RWPE1 (cell line): ENCODE measurements around the gene PAPOLB.

Experiments
- CTCF ChIA-PET: fragments of 350-600 bp; sonication (Branson Sonifier 250); formaldehyde crosslinking; extraction: SDS; loops from one replicate; lab custom pipeline; 2021; lab: Yijun Ruan, JAX
- POLR2A ChIA-PET: fragments of 400-600 bp; formaldehyde crosslinking; extraction: SDS; loops from one replicate; lab custom pipeline; 2020; ENCODE audit warnings: antibody characterized with exemption; ENCODE audit not compliant: low non-redundant PET; lab: Yijun Ruan, JAX
- DNase-seq: peaks from one replicate; pipeline ENCODE4 v3.0.0; 2012; ENCODE audit warnings: low spot score
- H3K27ac ChIP-seq: fragments of 450-650 bp; 2 replicates; pipeline ENCODE4 v1.5.1; 2017
- TF ChIP-seq, protein P1 (sequence below): fragments of 450-650 bp; conservative IDR thresholded peaks from 2 replicates; pipeline ENCODE4 v1.5.1; 2017; ENCODE audit warnings: low read depth, mild to moderate bottlenecking

Gene PAPOLB

DNA sequence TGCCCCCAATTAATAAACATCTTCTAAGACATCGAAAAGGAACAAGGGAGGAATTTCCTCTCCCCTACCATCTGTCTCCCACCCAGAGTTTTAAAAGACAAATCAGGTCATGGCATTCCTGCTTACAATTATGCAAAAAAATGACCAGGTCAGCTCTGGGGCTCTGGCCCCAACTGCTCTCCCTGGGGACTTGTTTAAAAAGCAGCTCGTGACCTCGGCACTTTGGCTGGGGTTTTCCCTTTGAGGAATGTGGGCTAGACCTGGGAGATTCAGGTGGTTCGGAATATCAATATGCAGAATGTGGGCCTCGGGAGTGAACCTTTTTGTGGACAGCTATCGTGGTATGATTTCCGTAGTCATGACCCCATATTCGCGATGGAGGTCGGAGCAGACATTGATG, 22.3 kb upstream of the PAPOLB start:
- TF ChIP-seq, protein P1, sequence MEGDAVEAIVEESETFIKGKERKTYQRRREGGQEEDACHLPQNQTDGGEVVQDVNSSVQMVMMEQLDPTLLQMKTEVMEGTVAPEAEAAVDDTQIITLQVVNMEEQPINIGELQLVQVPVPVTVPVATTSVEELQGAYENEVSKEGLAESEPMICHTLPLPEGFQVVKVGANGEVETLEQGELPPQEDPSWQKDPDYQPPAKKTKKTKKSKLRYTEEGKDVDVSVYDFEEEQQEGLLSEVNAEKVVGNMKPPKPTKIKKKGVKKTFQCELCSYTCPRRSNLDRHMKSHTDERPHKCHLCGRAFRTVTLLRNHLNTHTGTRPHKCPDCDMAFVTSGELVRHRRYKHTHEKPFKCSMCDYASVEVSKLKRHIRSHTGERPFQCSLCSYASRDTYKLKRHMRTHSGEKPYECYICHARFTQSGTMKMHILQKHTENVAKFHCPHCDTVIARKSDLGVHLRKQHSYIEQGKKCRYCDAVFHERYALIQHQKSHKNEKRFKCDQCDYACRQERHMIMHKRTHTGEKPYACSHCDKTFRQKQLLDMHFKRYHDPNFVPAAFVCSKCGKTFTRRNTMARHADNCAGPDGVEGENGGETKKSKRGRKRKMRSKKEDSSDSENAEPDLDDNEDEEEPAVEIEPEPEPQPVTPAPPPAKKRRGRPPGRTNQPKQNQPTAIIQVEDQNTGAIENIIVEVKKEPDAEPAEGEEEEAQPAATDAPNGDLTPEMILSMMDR, result no peak
- DNase-seq, result no peak
- CTCF ChIA-PET, result interaction anchor here (0.5 to 0.6 kb wide), 4 partner anchors 51 to 204 kb away, joined by 3 to 5 read pairs (median 4); no protein-coding TSS in a partner anchor

DNA sequence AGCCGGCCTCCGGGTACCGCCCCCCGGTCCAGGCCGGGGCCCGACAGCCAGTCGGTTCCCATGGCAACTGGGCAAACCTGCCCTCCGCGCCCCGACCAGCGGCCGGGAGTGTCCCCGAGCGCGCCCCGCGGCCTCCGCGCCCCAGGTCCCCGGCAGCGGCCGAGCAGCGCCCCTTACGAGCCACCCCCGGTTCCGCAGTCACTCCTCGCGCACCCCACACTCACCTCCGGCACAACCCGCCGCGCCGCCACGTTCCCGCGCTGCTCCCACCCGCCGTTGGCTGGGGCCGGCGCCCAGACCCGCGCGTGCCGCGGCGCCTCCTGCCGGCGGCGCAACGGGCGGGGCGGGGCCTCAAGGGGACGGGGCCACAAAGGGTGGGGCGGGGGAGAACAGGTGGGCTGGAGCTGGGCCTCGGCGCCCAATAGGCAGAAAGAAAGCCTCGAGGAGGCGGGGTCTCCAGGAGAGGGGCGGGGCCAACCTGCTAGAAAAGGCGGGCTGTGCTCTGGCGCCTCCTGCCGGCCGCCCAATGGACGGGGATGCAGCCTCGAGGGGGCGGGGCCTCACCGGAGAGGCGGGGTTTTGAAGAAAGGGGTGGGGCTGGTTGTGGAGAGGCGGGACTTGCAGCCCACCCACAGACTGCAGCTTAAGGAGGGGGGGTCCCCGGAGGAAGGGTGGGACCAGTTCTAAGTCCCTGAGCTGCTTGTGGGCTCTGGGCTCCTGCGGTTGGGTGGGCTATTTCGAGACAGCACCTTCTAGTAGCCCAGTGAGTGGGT, 21.7 kb upstream of the PAPOLB start, which contains the start of gene RADIL:
Gene RADIL, minus strand, starts transcription at position 345 of the 773 bp plus-strand sequence. CDS start 5,577 bp downstream, outside the sequence.
- ChIA-PET CTCF (interaction anchor here (0.5 to 1.2 kb wide), 5 partner anchors 50 to 1695 kb away, joined by 3 to 5 read pairs (median 3); no protein-coding TSS in a partner anchor), POLR2A (no interaction called here)
- TF ChIP-seq, protein P1, result peak; percentile 43
- peak; percentile 64 for DNase-seq
- H3K27ac ChIP-seq, result no peak within 1 kb of the TSS

More for the DNA sequence above, 22.3 kb upstream of the PAPOLB start:
- POLR2A ChIA-PET, result no interaction called here
- H3K27ac ChIP-seq, result no peak overlapping the region

DNA sequence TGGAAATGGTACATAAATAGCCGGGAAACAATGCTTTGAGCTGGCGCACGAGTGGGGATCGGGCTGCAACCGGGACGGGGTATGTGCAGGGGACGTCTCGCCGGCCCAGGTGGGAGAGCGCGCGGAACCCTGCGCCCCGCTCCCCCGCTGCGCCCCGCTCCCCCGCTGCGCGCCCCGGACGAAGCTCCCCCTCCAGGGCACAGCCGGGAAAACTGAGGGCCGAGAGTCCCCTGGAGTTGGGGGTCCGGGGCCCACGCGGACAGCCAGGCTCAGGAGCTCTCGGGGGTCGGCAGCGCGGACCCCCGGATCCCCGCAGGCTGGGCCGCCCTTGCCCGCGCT, 21.2 kb upstream of the PAPOLB start:
- H3K27ac ChIP-seq, result no peak overlapping the region
- ChIA-PET CTCF (interaction anchor here (0.6 to 1.2 kb wide), 5 partner anchors 52 to 1695 kb away, joined by 3 to 4 read pairs (median 3); no protein-coding TSS in a partner anchor), POLR2A (no interaction called here)
- TF ChIP-seq, protein P1, result no peak
- DNase-seq, result no peak

DNA sequence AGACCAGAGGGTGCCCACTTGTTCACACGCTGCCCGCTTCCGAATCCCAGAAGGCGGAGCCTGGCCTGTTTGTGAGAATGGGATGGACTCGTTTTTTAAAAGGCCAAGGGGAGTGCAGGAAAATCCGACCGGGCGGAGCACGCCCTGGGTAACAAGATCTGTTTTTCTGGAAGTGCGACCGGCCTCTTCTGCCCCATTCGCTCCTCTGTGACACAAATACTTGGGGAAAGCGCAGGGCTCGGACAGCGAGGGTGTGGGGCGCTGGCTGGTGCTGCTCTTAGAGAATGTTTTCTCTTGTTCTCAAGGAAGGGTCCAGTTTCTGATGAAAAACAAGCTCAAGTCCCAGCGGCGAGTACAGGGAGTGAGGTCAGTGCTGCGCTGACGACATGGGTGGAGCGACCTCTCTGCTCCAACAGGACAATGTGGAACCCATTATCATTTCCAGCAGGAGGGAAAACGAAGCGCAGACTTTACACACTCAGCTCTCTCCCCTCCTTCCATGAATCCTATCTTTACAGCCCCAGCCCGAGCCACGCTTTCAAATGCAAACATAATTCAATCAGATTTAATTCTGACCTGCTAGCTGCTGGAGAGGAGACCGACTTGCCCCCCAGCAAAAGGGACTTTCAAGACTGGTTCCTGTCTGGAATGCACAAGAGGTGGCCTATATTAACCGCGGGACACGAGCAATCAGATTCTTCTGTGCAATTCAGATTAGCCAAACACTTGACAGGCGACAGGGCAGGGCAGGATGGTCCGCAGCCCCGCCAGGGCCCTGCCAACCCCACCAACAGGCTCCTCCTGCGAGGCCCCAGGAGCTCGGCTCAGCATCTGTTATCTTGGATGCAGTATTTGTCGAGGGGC, 20.6 kb upstream of the PAPOLB start:
- POLR2A ChIA-PET, result no interaction called here
- DNase-seq, result no peak
- CTCF ChIA-PET, result interaction anchor here (0.6 to 1.2 kb wide), 4 partner anchors 52 to 261 kb away, joined by 3 to 4 read pairs (median 3); no protein-coding TSS in a partner anchor
- TF ChIP-seq, protein P1, result no peak
- H3K27ac ChIP-seq, result no peak overlapping the region

DNA sequence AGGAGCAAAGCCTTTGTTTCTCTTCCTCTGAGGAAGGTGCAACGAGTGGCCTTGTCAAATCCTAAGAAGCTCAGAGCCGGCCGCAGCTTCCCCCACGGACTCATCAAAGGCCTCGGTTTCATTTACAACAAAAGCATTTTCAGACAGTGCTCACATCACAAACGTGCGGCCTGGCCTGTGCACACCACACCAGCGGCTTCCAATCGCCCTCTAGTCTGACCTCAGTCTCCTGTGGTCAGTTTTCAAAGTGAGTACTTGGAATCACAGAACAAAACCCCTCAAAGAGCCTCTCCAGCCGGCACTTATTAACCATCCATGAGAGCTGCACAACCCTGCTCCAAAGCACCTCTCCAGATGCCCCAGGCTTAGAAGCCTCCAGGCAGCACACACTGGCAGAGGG, 18.4 kb upstream of the PAPOLB start:
- TF ChIP-seq, protein P1, result no peak
- DNase-seq, result no peak
- H3K27ac ChIP-seq, result no peak overlapping the region
- ChIA-PET CTCF (interaction anchor here (0.5 kb wide), 1 partner anchor 83 kb away, joined by 5 read pairs; no protein-coding TSS in a partner anchor), POLR2A (no interaction called here)

DNA sequence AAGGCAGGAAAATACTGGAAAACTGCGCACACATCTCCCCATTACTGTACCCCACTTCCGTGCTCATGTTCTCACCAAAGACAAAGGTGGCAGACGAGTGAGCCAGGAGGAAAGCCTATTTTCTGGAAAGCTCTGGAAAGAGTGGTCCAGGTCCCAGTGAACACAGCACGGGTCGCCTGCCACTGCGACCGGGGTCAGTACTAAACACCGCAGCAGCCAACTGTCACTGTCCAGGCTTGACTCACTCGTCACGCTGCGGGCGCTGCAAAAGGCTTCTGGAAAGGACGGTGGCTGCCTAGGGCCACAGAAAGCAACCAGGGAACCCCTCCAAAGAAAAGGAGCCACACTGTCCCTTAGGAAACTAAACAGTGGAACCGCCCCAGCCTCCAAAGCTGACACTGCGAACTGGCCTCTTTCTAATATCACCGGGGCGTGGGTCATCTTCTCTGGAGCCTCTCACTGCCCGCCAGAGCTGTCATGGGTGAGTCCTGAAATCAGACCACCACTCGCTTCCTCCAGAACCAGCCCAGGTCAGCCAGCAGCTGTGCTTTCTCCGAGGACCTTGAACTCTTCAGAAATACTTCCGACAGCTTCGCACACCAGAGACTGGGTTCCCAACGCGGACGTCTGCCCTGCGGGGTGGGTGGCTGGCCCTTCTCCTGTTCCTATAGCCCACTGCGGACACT, 17.7 kb upstream of the PAPOLB start:
- H3K27ac ChIP-seq, result no peak overlapping the region
- POLR2A ChIA-PET, result no interaction called here
- no peak for DNase-seq
- CTCF ChIA-PET, result interaction anchor here (0.5 kb wide), 1 partner anchor 82 kb away, joined by 5 read pairs; no protein-coding TSS in a partner anchor
- TF ChIP-seq, protein P1, result no peak
